CD4-positive, alpha-beta T cell treated with Interleukin-2 at 100 ng/mL for 4 hours (primary cell): ENCODE measurements around the gene FRMD4A.

Experiments used
- DNase-seq: peaks from one replicate; pipeline ENCODE4 v3.0.0-alpha.2; 2020; ENCODE audit warnings: low spot score

FRMD4A gene

GRCh38 chr10:13613519-13613918 is 717.2 kb downstream of the FRMD4A start:
- no peak for DNase-seq

- no peak for DNase-seq
Measured at GRCh38 chr10:13612654-13613373, 717.9 kb downstream of the FRMD4A start.

GRCh38 chr10:13608246-13608853 is 722.4 kb downstream of the FRMD4A start:
- DNase-seq: no peak

- no peak for DNase-seq
Measured at GRCh38 chr10:13604357-13605040, 726.2 kb downstream of the FRMD4A start.

- no peak for DNase-seq
Measured at GRCh38 chr10:13597909-13598308, 732.8 kb downstream of the FRMD4A start.

- no peak for DNase-seq
Measured at GRCh38 chr10:13594641-13595040, 736.1 kb downstream of the FRMD4A start.
